A673 (cell line): Measurements from ENCODE around the gene IRX4. TPM values are rescaled to one million over a fixed set of nuclear protein-coding genes. Genes with fewer than 3 reads are reported as not detected.

Source experiments
- BruUV-seq: library from RNA; stranded (reverse); fragments of 400-500 nt; replicated peaks from 2 replicates; lab custom pipeline; 2021; lab: Mats Ljungman, UMichigan
- CTCF ChIA-PET: fragments of 300-600 bp; sonication (Branson Sonifier 250); formaldehyde crosslinking; loops from one replicate; lab custom pipeline; 2022; ENCODE audit warnings: antibody characterized with exemption; lab: Charles Lee
- POLR2A ChIA-PET: fragments of 300-600 bp; sonication (Branson Sonifier 250); formaldehyde crosslinking; loops from one replicate; lab custom pipeline; 2022; ENCODE audit warnings: antibody characterized with exemption; ENCODE audit not compliant: low non-redundant PET; lab: Charles Lee
- DNase-seq: peaks from one replicate; pipeline ENCODE4 v3.0.0-alpha.2; 2015; ENCODE audit warnings: low spot score
- H3K27ac ChIP-seq: fragments of 200-600 bp; sonication (generic); 2 replicates; pipeline ENCODE4 v1.5.1; 2016; ENCODE audit warnings: mixed run types, low read depth, mild to moderate bottlenecking, mixed read lengths, antibody characterized with exemption, low read length; ENCODE audit not compliant: poor library complexity, severe bottlenecking
- H3K27me3 ChIP-seq: fragments of 200-600 bp; sonication (generic); replicated peaks from 2 replicates; pipeline ENCODE4 v1.6.1; 2017; ENCODE audit warnings: mixed run types, low read depth, mild to moderate bottlenecking, mixed read lengths, antibody characterized with exemption, low read length; ENCODE audit not compliant: insufficient read depth, poor library complexity
- H3K36me3 ChIP-seq: fragments of 200-600 bp; sonication (generic); 2 replicates; pipeline ENCODE4 v1.6.1; 2016; ENCODE audit warnings: mixed run types, mild to moderate bottlenecking, mixed read lengths, antibody characterized with exemption, low read length; ENCODE audit not compliant: insufficient read depth, poor library complexity, severe bottlenecking
- H3K4me1 ChIP-seq: fragments of 200-600 bp; sonication (generic); 2 replicates; pipeline ENCODE4 v1.6.1; 2017; ENCODE audit warnings: mixed run types, mild to moderate bottlenecking, mixed read lengths, antibody characterized with exemption, low read length; ENCODE audit not compliant: insufficient read depth, poor library complexity, severe bottlenecking
- H3K4me3 ChIP-seq: fragments of 200-600 bp; sonication (generic); 2 replicates; pipeline ENCODE4 v1.5.1; 2016; ENCODE audit warnings: low read depth, mixed run types, mild to moderate bottlenecking, mixed read lengths, low read length; ENCODE audit not compliant: poor library complexity, severe bottlenecking
- H3K9me3 ChIP-seq: fragments of 200-600 bp; sonication (generic); 2 replicates; pipeline ENCODE4 v1.6.1; 2016; ENCODE audit warnings: mixed run types, low read depth, mild to moderate bottlenecking, mixed read lengths, antibody characterized with exemption, low read length; ENCODE audit not compliant: poor library complexity, severe bottlenecking
- CTCF ChIP-seq: fragments of 300-800, 200-600 bp; sonication (generic); conservative IDR thresholded peaks from 2 replicates; pipeline ENCODE4 v1.5.1; 2017; ENCODE audit warnings: low read depth, mild to moderate bottlenecking, antibody characterized with exemption, low read length, moderate library complexity, mixed read lengths
- EZH2 ChIP-seq: fragments of 200-600 bp; sonication (generic); IDR thresholded peaks from 2 replicates; pipeline ENCODE4 v1.6.1; 2017; ENCODE audit warnings: borderline replicate concordance, low read depth, mild to moderate bottlenecking, mixed read lengths, antibody characterized with exemption, low read length; ENCODE audit not compliant: poor library complexity, severe bottlenecking
- intact Hi-C: fragments of 100-400 bp; cut with micrococcal nuclease; formaldehyde crosslinking; loops from one replicate; pipeline ENCODE4 v1.10.0; 2022; ENCODE audit not compliant: unreplicated experiment
- total RNA-seq: library from RNA; stranded (reverse); gene quantifications from 2 replicates; pipeline ENCODE4 v1.2.3, GENCODE V29; 2021

The IRX4 gene
- total RNA-seq, 1 experiment from 2014 or later = not detected

GRCh38 chr5:1834721-1835429, 47.9 kb downstream of the IRX4 start:
- no peak overlapping the region for H3K4me3 ChIP-seq
- no peak overlapping the region for H3K27ac ChIP-seq
- no TSS peak for BruUV-seq
- no peaks in the 10 kb centered on the region for H3K9me3 ChIP-seq
- DNase-seq = no peak
- H3K4me1 ChIP-seq = no peaks in the 10 kb centered on the region
- H3K27me3 ChIP-seq = peaks cover 5% of the 10 kb centered on the region
- TF ChIP-seq EZH2 (no peak), CTCF (no peak)
- CTCF ChIA-PET = no interaction called here
- intact Hi-C loops = no loop called here
- no peaks in the 10 kb centered on the region for H3K36me3 ChIP-seq
- POLR2A ChIA-PET = no interaction called here

GRCh38 chr5:1834022-1834551, 48.6 kb downstream of the IRX4 start:
- CTCF ChIA-PET = no interaction called here
- H3K4me3 ChIP-seq = no peak overlapping the region
- H3K9me3 ChIP-seq = no peaks in the 10 kb centered on the region
- no peak for DNase-seq
- H3K27me3 ChIP-seq = peaks cover 5% of the 10 kb centered on the region
- POLR2A ChIA-PET = no interaction called here
- no peaks in the 10 kb centered on the region for H3K36me3 ChIP-seq
- intact Hi-C loops = no loop called here
- H3K27ac ChIP-seq = no peak overlapping the region
- TF ChIP-seq CTCF (no peak), EZH2 (no peak)
- H3K4me1 ChIP-seq = no peaks in the 10 kb centered on the region
- BruUV-seq = no TSS peak

GRCh38 chr5:1833264-1834021, 49.3 kb downstream of the IRX4 start:
- no TSS peak for BruUV-seq
- H3K9me3 ChIP-seq = no peaks in the 10 kb centered on the region
- ChIA-PET POLR2A (no interaction called here), CTCF (no interaction called here)
- TF ChIP-seq CTCF = no peak
- no peak for TF ChIP-seq EZH2
- DNase-seq = no peak
- H3K4me1 ChIP-seq = no peaks in the 10 kb centered on the region
- peaks cover 5% of the 10 kb centered on the region for H3K27me3 ChIP-seq
- no peaks in the 10 kb centered on the region for H3K36me3 ChIP-seq
- no peak overlapping the region for H3K27ac ChIP-seq
- H3K4me3 ChIP-seq = no peak overlapping the region
- intact Hi-C loops = no loop called here
